CD4-positive, alpha-beta T cell (primary cell): ENCODE results near the gene SLC2A13. TPM values are rescaled to one million over a fixed set of nuclear protein-coding genes. Genes with fewer than 3 reads are reported as not detected.

Experiments
- ATAC-seq: fragments of 200-7000 bp; cut with Tn5 transposase; one replicate; pipeline ENCODE4 v1.10.0; 2022; ENCODE audit warnings: mild to moderate bottlenecking; ENCODE audit not compliant: poor library complexity
- CTCF ChIA-PET: fragments of 350-600 bp; sonication (Branson Sonifier 250); formaldehyde crosslinking; loops from one replicate; lab custom pipeline; 2021; ENCODE audit warnings: antibody characterized with exemption, inconsistent platforms; lab: Charles Lee
- POLR2A ChIA-PET: fragments of 350-600 bp; sonication (Branson Sonifier 250); formaldehyde crosslinking; loops from one replicate; lab custom pipeline; 2021; ENCODE audit warnings: antibody characterized with exemption, inconsistent platforms; lab: Charles Lee
- DNase-seq, 14 experiments: peaks; one replicate each; pipeline ENCODE4 v3.0.0-alpha.2; 2013 to 2020; ENCODE audit warnings: mixed read lengths in 2 of 14
- H3K27ac ChIP-seq, 2 donors: one replicate each; pipeline versions ENCODE4 v1.5.1 to v1.7.0; 2013; ENCODE audit warnings: low read length in 2 of 2, low read depth in 1 of 2, mild to moderate bottlenecking in 1 of 2
- H3K27me3 ChIP-seq, 2 experiments: 1 replicate in 1 of 2; 2 replicates in 1 of 2; pipeline versions ENCODE4 v1.6.1 to v1.7.0; 2013; ENCODE audit warnings: low read length in 2 of 2, control low read depth in 1 of 2, mild to moderate bottlenecking in 1 of 2, moderate library complexity in 1 of 2; ENCODE audit not compliant: insufficient read depth in 2 of 2, control insufficient read depth in 1 of 2
- H3K36me3 ChIP-seq: one replicate; pipeline ENCODE4 v1.6.1; 2013; ENCODE audit warnings: low read length, control low read depth; ENCODE audit not compliant: insufficient read depth
- H3K4me1 ChIP-seq: one replicate; pipeline ENCODE4 v1.6.1; 2013; ENCODE audit warnings: low read length, control low read depth; ENCODE audit not compliant: insufficient read depth
- H3K4me3 ChIP-seq: one replicate; pipeline ENCODE4 v1.5.1; 2013; ENCODE audit warnings: mild to moderate bottlenecking, low read length, moderate library complexity
- H3K9me3 ChIP-seq, 2 experiments: 1 replicate in 1 of 2; 2 replicates in 1 of 2; pipeline versions ENCODE4 v1.6.1 to v1.7.0; 2013; ENCODE audit warnings: low read length in 2 of 2, mild to moderate bottlenecking in 2 of 2, control low read depth in 1 of 2, moderate library complexity in 1 of 2; ENCODE audit not compliant: control insufficient read depth in 1 of 2, insufficient read depth in 1 of 2
- H3K27ac Mint-ChIP-seq: one replicate; pipeline ENCODE4 v1.8.0; 2020; ENCODE audit warnings: mixed read lengths
- H3K27me3 Mint-ChIP-seq: one replicate; pipeline ENCODE4 v1.8.0; 2021; ENCODE audit warnings: mixed read lengths
- H3K36me3 Mint-ChIP-seq: one replicate; pipeline ENCODE4 v1.8.0; 2021; ENCODE audit warnings: low read depth, mixed read lengths
- H3K4me1 Mint-ChIP-seq: one replicate; pipeline ENCODE4 v1.8.0; 2021; ENCODE audit warnings: low read depth, mixed read lengths
- H3K4me3 Mint-ChIP-seq: one replicate; pipeline ENCODE4 v1.8.0; 2020; ENCODE audit warnings: mild to moderate bottlenecking, mixed read lengths
- H3K9me3 Mint-ChIP-seq: one replicate; pipeline ENCODE4 v1.8.0; 2020; ENCODE audit warnings: mixed read lengths
- CTCF ChIP-seq: fragments of 200-600 bp; IDR thresholded peaks from one replicate; pipeline ENCODE4 v1.8.0; 2022; ENCODE audit warnings: antibody characterized with exemption, mild to moderate bottlenecking
- intact Hi-C, 2 experiments: fragments of 100-400 bp; cut with DNase I in 1 of 2; cut with micrococcal nuclease in 1 of 2; formaldehyde crosslinking; loops; one replicate each; pipeline versions ENCODE4 v1.15.1 to v1.9.0; 2023 to 2025; cut with DNase I, micrococcal nuclease
- total RNA-seq, 174 experiments: library from RNA in 2 of 174; stranded (reverse) in 2 of 174; gene quantifications; one replicate each; pipeline ENCODE4 v1.2.3 and lab custom pipeline; 2021 to 2026

The SLC2A13 gene
- total RNA-seq, 2 experiments from 2014 or later: 1.6 to 1.7 TPM

- no peak overlapping the region for H3K4me3 Mint-ChIP-seq
- Histone ChIP-seq H3K36me3 (no peaks in the 10 kb centered on the region), H3K4me1 (no peaks in the 10 kb centered on the region), H3K4me3 (no peak overlapping the region), H3K27ac (no peak overlapping the region), H3K9me3 (no peaks in the 10 kb centered on the region), H3K27me3 (no peaks in the 10 kb centered on the region)
- ChIA-PET CTCF (no interaction called here), POLR2A (no interaction called here)
- no peaks in the 10 kb centered on the region for H3K9me3 Mint-ChIP-seq
- no peak overlapping the region for H3K27ac Mint-ChIP-seq
- no peak for DNase-seq
- no peaks in the 10 kb centered on the region for H3K27me3 Mint-ChIP-seq
- intact Hi-C loops: no loop called here
- no peak for TF ChIP-seq CTCF
- H3K4me1 Mint-ChIP-seq: no peaks in the 10 kb centered on the region
- no peaks in the 10 kb centered on the region for H3K36me3 Mint-ChIP-seq
- no peak for ATAC-seq
These were observed 116.4 kb downstream of the SLC2A13 start for GRCh38 chr12:39989501-39989900.

- intact Hi-C loops: no loop called here
- ATAC-seq: no peak
- no peaks in the 10 kb centered on the region for H3K4me1 Mint-ChIP-seq
- no peak overlapping the region for H3K27ac ChIP-seq
- ChIA-PET CTCF (no interaction called here), POLR2A (no interaction called here)
- no peak overlapping the region for H3K4me3 Mint-ChIP-seq
- H3K9me3 Mint-ChIP-seq: no peaks in the 10 kb centered on the region
- H3K4me3 ChIP-seq: no peak overlapping the region
- no peaks in the 10 kb centered on the region for H3K27me3 ChIP-seq
- no peaks in the 10 kb centered on the region for H3K36me3 ChIP-seq
- no peak for TF ChIP-seq CTCF
- H3K27me3 Mint-ChIP-seq: no peaks in the 10 kb centered on the region
- no peak for DNase-seq
- no peak overlapping the region for H3K27ac Mint-ChIP-seq
- no peaks in the 10 kb centered on the region for H3K9me3 ChIP-seq
- no peaks in the 10 kb centered on the region for H3K4me1 ChIP-seq
- no peaks in the 10 kb centered on the region for H3K36me3 Mint-ChIP-seq
These were observed 117.3 kb downstream of the SLC2A13 start for GRCh38 chr12:39988574-39988973.

- H3K27me3 Mint-ChIP-seq: no peaks in the 10 kb centered on the region
- Histone ChIP-seq H3K27me3 (no peaks in the 10 kb centered on the region), H3K9me3 (no peaks in the 10 kb centered on the region), H3K27ac (no peak overlapping the region), H3K4me3 (no peak overlapping the region), H3K36me3 (no peaks in the 10 kb centered on the region), H3K4me1 (no peaks in the 10 kb centered on the region)
- ChIA-PET CTCF (no interaction called here), POLR2A (no interaction called here)
- no peak for TF ChIP-seq CTCF
- H3K9me3 Mint-ChIP-seq: no peaks in the 10 kb centered on the region
- intact Hi-C loops: no loop called here
- H3K27ac Mint-ChIP-seq: no peak overlapping the region
- H3K36me3 Mint-ChIP-seq: no peaks in the 10 kb centered on the region
- ATAC-seq: no peak
- no peak overlapping the region for H3K4me3 Mint-ChIP-seq
- no peak for DNase-seq
- H3K4me1 Mint-ChIP-seq: no peaks in the 10 kb centered on the region
These were observed 119.2 kb downstream of the SLC2A13 start for GRCh38 chr12:39986674-39987073.
